ENCODE data around the gene PITPNC1. TPM values are rescaled to one million over a fixed set of nuclear protein-coding genes. Genes with fewer than 3 reads are reported as not detected.

PITPNC1 gene
- total RNA-seq, 2 donors from 2014 or later: 22.3 to 24.3 TPM

- intact Hi-C loops (cut with DNase I): no loop called here
- no peak for DNase-seq (ENCODE audit: low spot score)
Observed at GRCh38 chr17:67442787-67443624, 65.9 kb downstream of the PITPNC1 start.

GRCh38 chr17:67443931-67444595, 67.0 kb downstream of the PITPNC1 start:
- DNase-seq (ENCODE audit: low spot score): no peak
- intact Hi-C loops (cut with DNase I): no loop called here

GRCh38 chr17:67448449-67448848, 71.4 kb downstream of the PITPNC1 start:
- DNase-seq (ENCODE audit: low spot score): no peak
- intact Hi-C loops (cut with DNase I): no loop called here

- no peak for DNase-seq (ENCODE audit: low spot score)
- intact Hi-C loops (cut with DNase I): no loop called here
Observed at GRCh38 chr17:67449065-67449464, 72.0 kb downstream of the PITPNC1 start.

GRCh38 chr17:67449845-67450755, 73.0 kb downstream of the PITPNC1 start:
- intact Hi-C loops (cut with DNase I): no loop called here
- DNase-seq (ENCODE audit: low spot score): no peak

GRCh38 chr17:67452681-67453554, 75.8 kb downstream of the PITPNC1 start:
- DNase-seq (ENCODE audit: low spot score): no peak
- intact Hi-C loops (cut with DNase I): no loop called here

GRCh38 chr17:67456103-67456502, 79.0 kb downstream of the PITPNC1 start:
- intact Hi-C loops (cut with DNase I): no loop called here
- DNase-seq (ENCODE audit: low spot score): no peak

- intact Hi-C loops (cut with DNase I): loop anchor here in 1 of 2 donors (1.0 kb wide), 1 partner anchor 22 kb away; no protein-coding TSS in a partner anchor
Observed at GRCh38 chr17:67456889-67457288, 79.8 kb downstream of the PITPNC1 start.

GRCh38 chr17:67458203-67458602, 81.1 kb downstream of the PITPNC1 start:
- intact Hi-C loops (cut with DNase I): loop anchor here in 1 of 2 donors (1.0 kb wide), 1 partner anchor 28 kb away; no protein-coding TSS in a partner anchor
- no peak for DNase-seq (ENCODE audit: low spot score)

More at GRCh38 chr17:67456889-67457288, 79.8 kb downstream of the PITPNC1 start:
- no peak for DNase-seq (ENCODE audit: low spot score)

GRCh38 chr17:67459985-67460384, 82.9 kb downstream of the PITPNC1 start:
- DNase-seq (ENCODE audit: low spot score): no peak
- intact Hi-C loops (cut with DNase I): loop anchor here in 1 of 2 donors (10.0 kb wide), 1 partner anchor 65 kb away; no protein-coding TSS in a partner anchor

- DNase-seq (ENCODE audit: low spot score): no peak
- intact Hi-C loops (cut with DNase I): loop anchor here in 1 of 2 donors (10.0 kb wide), 1 partner anchor 67 kb away; no protein-coding TSS in a partner anchor
Observed at GRCh38 chr17:67461228-67461780, 84.2 kb downstream of the PITPNC1 start.

- intact Hi-C loops (cut with DNase I): loop anchor here in 1 of 2 donors (10.0 kb wide), 1 partner anchor 67 kb away; no protein-coding TSS in a partner anchor
- no peak for DNase-seq (ENCODE audit: low spot score)
Observed at GRCh38 chr17:67461876-67462275, 84.8 kb downstream of the PITPNC1 start.

GRCh38 chr17:67466251-67466796, 89.2 kb downstream of the PITPNC1 start:
- intact Hi-C loops (cut with DNase I): loop anchor here in 1 of 2 donors (10.0 kb wide), 1 partner anchor 72 kb away; no protein-coding TSS in a partner anchor

GRCh38 chr17:67467500-67468455, 90.7 kb downstream of the PITPNC1 start:
- DNase-seq (ENCODE audit: low spot score): no peak
- intact Hi-C loops (cut with DNase I): loop anchor here in 1 of 2 donors (10.0 kb wide), 1 partner anchor 73 kb away; no protein-coding TSS in a partner anchor

More at GRCh38 chr17:67466251-67466796, 89.2 kb downstream of the PITPNC1 start:
- no peak for DNase-seq (ENCODE audit: low spot score)

- no peak for DNase-seq (ENCODE audit: low spot score)
- intact Hi-C loops (cut with DNase I): loop anchor here in 1 of 2 donors (10.0 kb wide), 1 partner anchor 75 kb away; no protein-coding TSS in a partner anchor
Observed at GRCh38 chr17:67469208-67469980, 92.3 kb downstream of the PITPNC1 start.

All from posterior vena cava (tissue), 2 donors.